SK-N-SH (cell line): ENCODE results near the gene RIT1.

Experiments
- CHD2 ChIP-seq: fragments of 150-350 bp; IDR thresholded peaks from 2 replicates; pipeline ENCODE4 v1.6.1; 2018; ENCODE audit warnings: low read length; ENCODE audit not compliant: partially characterized antibody
- CTCF ChIP-seq: fragments of 200-600 bp; sonication (generic); IDR thresholded peaks from 2 replicates; pipeline ENCODE4 v1.6.1; 2017; ENCODE audit warnings: antibody characterized with exemption, mild to moderate bottlenecking, moderate library complexity
- EP300 ChIP-seq, 2 experiments: IDR thresholded peaks; 2 replicates each; pipeline versions ENCODE4 v1.4.0 to v1.6.1; 2012; ENCODE audit warnings: borderline replicate concordance in 1 of 2, low read depth in 1 of 2, low read length in 1 of 2
- EZH2phosphoT487 ChIP-seq: fragments of 200-600 bp; sonication (generic); IDR thresholded peaks from 2 replicates; pipeline ENCODE4 v1.6.1; 2017; ENCODE audit warnings: low read depth, mixed run types, mild to moderate bottlenecking, antibody characterized with exemption, moderate library complexity, borderline replicate concordance
- FOXM1 ChIP-seq: IDR thresholded peaks from 2 replicates; pipeline ENCODE4 v1.4.0; 2012; ENCODE audit warnings: low read depth, mild to moderate bottlenecking
- NFIC ChIP-seq: IDR thresholded peaks from 2 replicates; pipeline ENCODE4 v1.4.0; 2012; ENCODE audit warnings: borderline replicate concordance
- RAD21 ChIP-seq: IDR thresholded peaks from 2 replicates; pipeline ENCODE4 v1.6.1; 2012; ENCODE audit warnings: mild to moderate bottlenecking, low read length
- RCOR1 ChIP-seq: fragments of 150-350 bp; IDR thresholded peaks from 2 replicates; pipeline ENCODE4 v1.6.1; 2017; ENCODE audit warnings: antibody characterized with exemption, low read length
- RFX5 ChIP-seq: IDR thresholded peaks from 2 replicates; pipeline ENCODE4 v1.6.1; 2012; ENCODE audit warnings: mild to moderate bottlenecking, improper control_type of control experiment, low read length
- SIN3A ChIP-seq: IDR thresholded peaks from 2 replicates; pipeline ENCODE4 v1.6.1; 2012; ENCODE audit warnings: low read depth, mild to moderate bottlenecking, low read length, moderate library complexity, borderline replicate concordance
- TEAD4 ChIP-seq: IDR thresholded peaks from 2 replicates; pipeline ENCODE4 v1.4.0; 2012; ENCODE audit warnings: mild to moderate bottlenecking, borderline replicate concordance; ENCODE audit not compliant: insufficient read depth
- TF ChIP-seq, protein P1 (sequence below): IDR thresholded peaks from 2 replicates; pipeline ENCODE4 v1.4.0; 2012; ENCODE audit warnings: low read depth

DNA sequence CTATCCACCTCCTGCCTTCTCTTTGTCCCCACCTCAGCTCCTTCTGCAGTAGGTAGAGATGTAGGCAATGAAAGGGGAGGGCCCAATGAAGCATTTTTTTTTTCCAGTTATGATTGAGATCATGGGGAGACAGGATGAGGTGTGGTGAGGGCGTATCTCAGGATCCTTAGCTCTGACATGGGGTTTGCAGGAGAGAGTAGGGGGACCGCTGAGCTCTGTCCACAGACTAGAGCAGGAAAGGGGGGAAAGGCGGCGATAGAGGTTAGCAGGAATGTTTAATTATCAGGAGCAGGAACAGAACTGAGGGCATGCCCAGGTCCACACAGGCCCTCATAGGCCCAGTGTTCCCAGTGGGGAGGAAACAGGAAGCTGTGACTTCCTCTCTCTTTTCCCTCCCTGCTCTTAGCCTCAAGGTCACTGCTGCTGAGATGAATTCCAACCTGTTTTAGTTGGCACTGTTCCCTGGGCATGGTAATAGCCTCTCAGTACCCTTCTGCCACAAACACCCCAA lies 29.4 kb upstream of the RIT1 start:
- no peak for TF ChIP-seq CTCF
- no peak for TF ChIP-seq EZH2phosphoT487
- TF ChIP-seq, protein P1, sequence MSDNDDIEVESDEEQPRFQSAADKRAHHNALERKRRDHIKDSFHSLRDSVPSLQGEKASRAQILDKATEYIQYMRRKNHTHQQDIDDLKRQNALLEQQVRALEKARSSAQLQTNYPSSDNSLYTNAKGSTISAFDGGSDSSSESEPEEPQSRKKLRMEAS: peak; percentile 46; the same call in 1 of the 2 replicates
- no peak for TF ChIP-seq RFX5
- no peak for TF ChIP-seq SIN3A
- TF ChIP-seq RCOR1: no peak
- TF ChIP-seq NFIC: peak; percentile 64
- no peak for TF ChIP-seq CHD2
- no peak for TF ChIP-seq TEAD4
- TF ChIP-seq EP300 (IDR thresholded peaks at IDR 0.05; ENCODE audit: borderline replicate concordance in 1 of 2, low read depth in 1 of 2, low read length in 1 of 2): no peak
- no peak for TF ChIP-seq FOXM1
- no peak for TF ChIP-seq RAD21
